Colon (tissue), 2 donors: ENCODE measurements around the gene PRKCA.
A peak's percentile ranks its signal among the peaks of the same experiment; 100 is the strongest.
"Not testable (repeated sequence)": the region's sequence is repeated elsewhere in the genome, so short reads cannot be mapped to it uniquely, and the experiment has no call there.

ENCODE experiments used
- FAIRE-seq: peaks from 2 replicates; lab custom pipeline; 2012; peaks lifted over from hg19 to GRCh38; lab: Jason Lieb, UNC
- donor health status: control.
- donor health status: control.

The PRKCA gene

GRCh38 chr17:66441101-66441661, 138.8 kb downstream of the PRKCA start:
- FAIRE-seq = no peak

DNA sequence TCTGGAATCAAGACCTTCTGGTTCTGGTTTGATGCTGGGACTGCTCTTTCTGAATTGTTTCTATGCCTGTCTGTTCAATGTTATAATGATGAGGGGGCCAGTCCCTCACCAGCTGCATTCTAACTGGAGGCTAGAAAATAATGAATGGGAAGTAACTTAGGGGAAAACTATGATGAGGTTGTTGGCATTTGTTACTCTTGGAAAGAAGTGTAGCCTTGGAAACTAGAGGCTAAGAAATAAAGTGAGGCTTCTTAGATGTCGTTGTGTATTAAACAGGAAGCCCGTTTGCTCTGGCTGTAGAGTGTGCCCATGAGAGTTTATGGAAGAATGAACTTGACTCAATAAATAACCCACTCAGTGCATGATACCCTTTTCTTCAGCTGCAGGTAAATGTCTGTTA, 140.8 kb downstream of the PRKCA start:
- FAIRE-seq = no peak

DNA sequence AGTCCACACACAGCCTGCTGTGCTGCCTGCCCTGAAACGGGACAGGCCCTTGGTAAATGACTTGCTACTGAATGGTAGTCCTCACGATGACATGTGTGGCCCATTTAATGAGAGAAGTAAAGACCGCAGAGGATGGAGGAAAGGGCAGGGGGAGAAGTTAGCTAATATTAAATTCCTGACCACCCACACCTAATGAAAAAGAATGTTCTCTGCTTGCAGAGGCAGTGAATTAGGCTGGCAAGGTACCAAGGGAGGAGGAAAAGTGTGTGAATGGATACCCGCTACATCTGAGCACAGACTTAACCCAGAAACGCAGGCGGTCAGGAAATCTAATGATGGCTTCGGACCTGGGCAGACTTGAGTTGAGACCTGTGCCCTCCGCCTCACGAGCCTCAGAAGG, 141.2 kb downstream of the PRKCA start:
- no peak for FAIRE-seq

GRCh38 chr17:66444031-66444430, 141.6 kb downstream of the PRKCA start:
- FAIRE-seq = no peak

DNA sequence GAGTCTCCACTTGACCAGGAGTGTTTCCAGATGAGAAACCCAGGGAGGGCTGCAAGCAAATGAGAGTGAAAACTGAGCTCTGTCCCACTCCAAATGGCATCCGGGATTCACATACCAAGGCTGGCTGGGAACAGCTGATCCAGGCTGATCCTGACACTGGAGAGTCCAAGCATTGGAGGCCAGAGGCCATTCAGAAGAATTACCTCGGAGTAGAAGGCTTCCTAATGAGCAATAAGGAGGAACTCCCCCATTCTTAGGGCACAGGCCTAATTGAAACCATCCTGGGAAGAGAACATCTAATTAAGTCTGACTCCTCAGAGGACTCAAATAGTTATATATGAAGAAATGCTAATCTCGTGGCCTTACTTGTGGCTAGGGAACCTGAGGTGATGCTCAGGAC, 142.8 kb downstream of the PRKCA start:
- no peak for FAIRE-seq

DNA sequence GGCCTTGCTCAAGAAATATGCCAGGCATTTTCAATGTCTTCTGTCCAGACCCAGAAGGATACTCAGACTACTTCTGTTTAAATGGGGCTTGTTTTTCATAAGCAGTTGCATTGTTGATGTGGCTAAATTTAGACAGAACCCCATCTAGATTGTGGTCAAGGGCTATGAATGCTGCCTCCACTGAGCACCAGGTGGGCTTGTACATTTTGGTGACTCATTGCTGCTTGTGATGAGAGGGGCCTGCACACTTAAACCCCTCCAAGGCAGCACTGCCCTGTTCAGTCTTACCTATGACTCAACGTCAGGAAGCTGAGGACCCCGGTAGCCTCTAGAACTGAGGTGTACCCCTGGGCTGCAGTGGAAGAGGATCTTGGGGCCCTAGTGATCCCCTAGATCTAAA, 144.0 kb downstream of the PRKCA start:
- no peak for FAIRE-seq

GRCh38 chr17:66447159-66447558, 144.7 kb downstream of the PRKCA start:
- no peak for FAIRE-seq

- FAIRE-seq = no peak
These were observed 145.7 kb downstream of the PRKCA start for GRCh38 chr17:66448026-66448639.

DNA sequence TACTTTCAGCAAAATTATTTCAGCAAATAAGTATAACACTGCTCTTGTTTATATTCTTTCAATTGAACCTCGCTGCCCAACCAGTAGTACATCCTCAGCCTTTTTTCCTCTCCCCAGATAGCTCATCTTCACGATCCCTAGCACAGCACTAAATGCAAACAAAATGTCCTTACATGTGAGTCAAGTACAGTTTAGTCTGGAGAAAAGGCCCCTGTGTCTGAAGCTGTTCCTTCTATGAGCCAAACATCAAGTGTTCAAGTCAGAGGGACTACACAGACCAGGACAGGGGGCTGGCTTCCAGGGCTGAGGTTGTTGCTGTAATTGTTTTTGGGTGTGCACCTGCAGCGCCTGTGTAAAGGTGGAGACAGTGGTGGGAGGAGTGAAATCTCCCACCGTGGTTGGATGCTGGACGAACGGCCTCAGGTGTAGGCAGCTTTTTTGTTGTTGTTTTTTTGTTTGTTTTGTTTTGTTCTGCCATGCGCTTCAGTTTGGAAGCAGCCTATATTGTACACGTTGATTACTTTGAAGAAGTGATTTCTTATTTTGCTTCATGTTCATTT, 147.1 kb downstream of the PRKCA start:
- no peak for FAIRE-seq

GRCh38 chr17:66450008-66450851, 147.8 kb downstream of the PRKCA start:
- no peak for FAIRE-seq

- FAIRE-seq = no peak
These were observed 148.4 kb downstream of the PRKCA start for GRCh38 chr17:66450852-66451158.

GRCh38 chr17:66451188-66452149, 149.1 kb downstream of the PRKCA start:
- peak; percentile 33 for FAIRE-seq

GRCh38 chr17:66455060-66455459, 152.6 kb downstream of the PRKCA start:
- FAIRE-seq = no peak

GRCh38 chr17:66457499-66457898, 155.1 kb downstream of the PRKCA start:
- FAIRE-seq = not testable (repeated sequence)

DNA sequence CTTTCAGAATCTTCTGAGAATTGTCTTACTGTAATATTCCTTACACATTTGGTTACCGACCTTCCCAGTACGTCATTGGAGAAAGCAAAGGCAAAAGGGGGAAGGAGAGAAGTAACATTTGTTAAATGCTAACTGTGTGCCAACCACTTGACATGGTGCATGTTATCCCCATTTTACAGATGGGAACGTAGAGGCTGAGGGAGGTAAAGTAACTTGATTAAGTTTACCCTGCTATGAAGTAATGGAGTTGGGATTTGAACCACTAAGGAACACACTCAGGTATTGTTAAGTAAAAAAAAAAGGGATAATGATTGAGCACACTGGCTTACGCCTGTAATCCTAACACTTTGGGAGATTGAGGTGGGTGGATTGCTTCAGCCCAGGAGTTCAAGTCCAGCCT, 156.4 kb downstream of the PRKCA start:
- no peak for FAIRE-seq

- FAIRE-seq = no peak
These were observed 157.4 kb downstream of the PRKCA start for GRCh38 chr17:66459811-66460270.

DNA sequence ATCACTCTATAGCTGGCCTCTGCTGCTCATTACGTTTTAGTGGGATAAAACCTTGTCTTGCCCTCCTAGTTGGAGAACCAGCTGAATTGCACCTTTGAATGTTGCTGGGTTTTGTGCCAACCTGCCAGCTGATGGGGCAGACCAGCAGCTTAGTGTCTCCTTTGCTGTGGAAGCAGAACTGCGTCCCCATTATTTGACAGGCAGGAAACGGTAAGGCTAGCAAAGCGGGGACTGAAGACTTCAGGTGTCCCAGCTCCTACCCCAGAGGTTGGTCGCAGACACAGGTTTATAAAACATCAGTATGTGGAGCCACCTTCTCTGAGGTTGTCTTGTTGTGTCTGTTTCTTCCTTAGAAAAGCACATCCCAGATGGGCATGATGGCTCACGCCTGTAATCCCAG, 158.1 kb downstream of the PRKCA start:
- no peak for FAIRE-seq

DNA sequence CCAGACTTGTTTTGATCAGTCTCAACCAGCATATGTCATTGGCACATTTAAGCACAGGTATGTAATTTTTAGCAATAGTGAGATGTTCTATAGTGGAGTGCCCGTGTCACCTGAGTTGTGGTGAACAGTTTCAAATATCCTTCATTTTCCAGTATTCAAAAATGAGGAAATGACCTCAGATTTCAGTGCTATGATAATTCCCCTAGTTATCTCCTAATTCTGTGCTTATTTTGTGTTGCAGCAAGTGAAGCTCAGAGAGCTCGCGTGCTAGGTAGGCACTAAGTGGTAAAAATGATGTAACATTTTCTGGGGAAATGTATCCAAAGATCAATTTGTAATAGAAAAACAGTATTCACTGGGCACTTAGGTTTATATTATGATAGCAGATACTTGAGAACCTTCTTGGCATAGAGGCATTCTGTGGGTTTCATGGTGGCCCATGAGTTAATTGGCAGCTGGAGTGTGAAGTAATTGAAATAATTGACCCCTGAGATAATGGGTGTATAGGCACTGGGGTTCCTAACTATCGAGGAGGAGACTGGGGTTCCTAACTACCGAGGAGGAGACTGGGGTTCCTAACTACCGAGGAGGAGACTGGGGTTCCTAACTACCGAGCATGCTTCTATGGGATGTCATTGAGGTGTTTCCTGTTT, 159.1 kb downstream of the PRKCA start:
- FAIRE-seq = no peak

DNA sequence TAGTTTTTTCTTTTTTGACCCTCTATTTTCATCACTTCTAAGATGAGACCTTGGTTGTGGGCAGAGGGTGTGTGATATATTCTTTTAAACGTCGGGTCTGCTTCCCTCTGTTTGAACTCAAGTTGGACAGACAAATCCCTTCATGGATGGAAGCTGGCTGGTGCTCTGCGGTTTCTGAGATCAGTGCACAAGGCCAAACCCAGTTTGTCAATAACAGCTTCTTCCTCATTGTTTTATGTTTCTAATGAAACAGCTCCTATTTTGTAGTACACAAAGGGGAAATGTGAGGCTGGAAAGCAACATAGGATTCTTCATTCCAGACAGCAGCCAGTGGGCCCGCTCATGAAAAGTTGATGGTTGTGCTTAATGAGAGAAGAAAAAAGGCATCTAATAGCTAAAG, 159.6 kb downstream of the PRKCA start:
- no peak for FAIRE-seq

DNA sequence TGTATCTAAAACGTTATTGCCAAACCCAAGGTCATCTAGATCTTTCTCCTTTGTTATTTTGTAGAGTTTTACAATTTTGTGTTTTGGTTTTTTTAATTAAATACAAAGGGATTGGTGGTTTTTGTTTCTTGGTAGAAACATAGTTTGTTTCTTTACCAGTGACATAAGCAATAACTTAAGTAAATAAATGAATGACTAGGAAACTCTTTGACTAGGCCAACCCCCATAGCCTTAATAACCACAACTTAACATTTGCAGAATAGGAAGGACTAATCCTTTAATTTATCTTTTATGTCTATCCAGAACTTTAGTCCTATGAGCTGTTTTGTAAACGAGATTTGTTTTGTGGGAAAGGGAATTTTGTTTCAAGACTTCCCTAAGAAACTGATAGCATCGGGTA, 162.5 kb downstream of the PRKCA start:
- FAIRE-seq = no peak

GRCh38 chr17:66465701-66466100, 163.3 kb downstream of the PRKCA start:
- no peak for FAIRE-seq
